ENCODE results near the gene ARFRP1. TPM values are rescaled to one million over a fixed set of nuclear protein-coding genes. Genes with fewer than 3 reads are reported as not detected.

The ARFRP1 gene
- total and polyA plus RNA-seq, 2 of the 13 experiments (the other 11 are each of a cell fraction or from before 2014, with no cell fraction given) = 32.0 to 51.1 TPM

DNA sequence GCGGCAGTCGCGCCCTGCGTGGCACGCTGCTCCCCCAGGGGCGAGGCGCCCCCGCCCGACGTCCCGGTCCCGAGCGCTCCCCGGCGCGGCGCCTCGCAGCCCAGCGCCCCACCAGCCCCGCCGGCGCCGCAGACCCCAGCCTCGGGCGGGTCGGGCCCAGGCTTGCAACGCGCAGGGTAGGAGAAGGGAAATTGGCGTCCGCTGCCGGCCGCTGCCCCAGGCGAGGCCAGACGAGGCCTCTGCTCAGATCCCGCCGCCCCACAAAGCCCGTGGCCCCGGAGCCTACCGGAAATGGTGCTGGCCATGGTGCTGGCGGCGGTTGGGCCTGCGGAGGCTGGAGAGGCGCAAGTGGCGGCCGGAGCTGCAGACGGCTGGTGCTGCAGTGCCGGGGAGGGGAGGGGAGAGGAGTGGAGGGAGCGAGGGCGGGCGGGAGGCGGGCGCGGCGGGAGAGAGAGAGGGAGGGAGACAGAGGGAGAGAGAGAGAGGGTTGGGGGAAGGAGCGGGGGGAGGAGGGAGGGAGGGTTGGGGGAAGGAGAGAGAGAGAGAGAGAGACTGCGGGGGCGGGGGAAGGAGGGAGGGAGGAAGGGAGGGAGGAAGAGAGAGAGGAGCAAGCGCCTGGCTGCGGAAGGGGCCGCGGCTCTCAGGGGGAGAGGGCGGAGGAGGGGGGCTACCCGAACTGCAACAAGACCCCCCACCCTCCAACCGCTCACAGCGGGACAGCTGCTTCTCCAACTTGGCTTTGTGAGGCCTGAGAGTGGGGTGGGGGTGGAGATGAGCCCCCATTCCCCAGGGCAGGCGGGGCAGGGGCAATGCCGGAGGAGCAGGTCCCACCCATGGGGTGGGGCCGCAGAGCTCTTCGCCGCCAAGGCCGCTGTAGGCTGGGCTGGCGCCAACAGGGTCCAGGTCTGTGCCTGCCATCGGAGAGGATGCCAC is 54.5 kb downstream of the ARFRP1 start, which contains the start of gene STMN3 (continued):
- TF ChIP-seq ZNF280B (CRISPR knock-in tag; IDR thresholded peaks at IDR 0.05; ENCODE audit: borderline replicate concordance) (peak; percentile 82), ZFP37 (CRISPR knock-in tag; IDR thresholded peaks at IDR 0.05; ENCODE audit: borderline replicate concordance) (peak; percentile 99), NFKBIZ (CRISPR knock-in tag; IDR thresholded peaks at IDR 0.05) (peak; percentile 98), ZNF275 (CRISPR knock-in tag; IDR thresholded peaks at IDR 0.05; ENCODE audit: borderline replicate concordance) (peak; percentile 97), RFXANK (CRISPR knock-in tag; IDR thresholded peaks at IDR 0.05) (peak; percentile 95; the same call in 1 of the 2 replicates), RCOR2 (CRISPR knock-in tag; IDR thresholded peaks at IDR 0.05) (peak; percentile 69; the same call in 1 of the 2 replicates), RXRB (CRISPR knock-in tag; IDR thresholded peaks at IDR 0.05; ENCODE audit: borderline replicate concordance) (peak; percentile 91), TCF12 (IDR thresholded peaks at IDR 0.05) (no peak), TCF12 (CRISPR knock-in tag; IDR thresholded peaks at IDR 0.05) (peak; percentile 88; the same call in 1 of the 2 replicates), SP2 (CRISPR knock-in tag; IDR thresholded peaks at IDR 0.05) (peak; percentile 55), HNF4A (CRISPR knock-in tag; IDR thresholded peaks at IDR 0.05) (no peak; the same call in 1 of the 2 replicates), LBX2 (CRISPR knock-in tag; IDR thresholded peaks at IDR 0.05; ENCODE audit: borderline replicate concordance) (peak; percentile 87; the same call in 1 of the 2 replicates), MXD3 (CRISPR knock-in tag; IDR thresholded peaks at IDR 0.05) (peak; percentile 99), CEBPG (CRISPR knock-in tag; IDR thresholded peaks at IDR 0.05) (peak; percentile 65), ZNF564 (CRISPR knock-in tag; IDR thresholded peaks at IDR 0.05) (peak; percentile 97), ZNF34 (CRISPR knock-in tag; IDR thresholded peaks at IDR 0.05; ENCODE audit: borderline replicate concordance) (peak; percentile 88; the same call in 1 of the 2 replicates), ZSCAN21 (CRISPR knock-in tag; IDR thresholded peaks at IDR 0.05; ENCODE audit: borderline replicate concordance) (peak; percentile 99), ZNF670 (CRISPR knock-in tag; IDR thresholded peaks at IDR 0.05; ENCODE audit: borderline replicate concordance) (peak; percentile 94; the same call in 1 of the 2 replicates)
- TF ChIP-seq, protein P1, sequence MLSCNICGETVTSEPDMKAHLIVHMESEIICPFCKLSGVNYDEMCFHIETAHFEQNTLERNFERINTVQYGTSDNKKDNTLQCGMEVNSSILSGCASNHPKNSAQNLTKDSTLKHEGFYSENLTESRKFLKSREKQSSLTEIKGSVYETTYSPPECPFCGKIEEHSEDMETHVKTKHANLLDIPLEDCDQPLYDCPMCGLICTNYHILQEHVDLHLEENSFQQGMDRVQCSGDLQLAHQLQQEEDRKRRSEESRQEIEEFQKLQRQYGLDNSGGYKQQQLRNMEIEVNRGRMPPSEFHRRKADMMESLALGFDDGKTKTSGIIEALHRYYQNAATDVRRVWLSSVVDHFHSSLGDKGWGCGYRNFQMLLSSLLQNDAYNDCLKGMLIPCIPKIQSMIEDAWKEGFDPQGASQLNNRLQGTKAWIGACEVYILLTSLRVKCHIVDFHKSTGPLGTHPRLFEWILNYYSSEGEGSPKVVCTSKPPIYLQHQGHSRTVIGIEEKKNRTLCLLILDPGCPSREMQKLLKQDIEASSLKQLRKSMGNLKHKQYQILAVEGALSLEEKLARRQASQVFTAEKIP (CRISPR knock-in tag; IDR thresholded peaks at IDR 0.05; ENCODE audit: borderline replicate concordance) = no peak
- TF ChIP-seq, protein P2, sequence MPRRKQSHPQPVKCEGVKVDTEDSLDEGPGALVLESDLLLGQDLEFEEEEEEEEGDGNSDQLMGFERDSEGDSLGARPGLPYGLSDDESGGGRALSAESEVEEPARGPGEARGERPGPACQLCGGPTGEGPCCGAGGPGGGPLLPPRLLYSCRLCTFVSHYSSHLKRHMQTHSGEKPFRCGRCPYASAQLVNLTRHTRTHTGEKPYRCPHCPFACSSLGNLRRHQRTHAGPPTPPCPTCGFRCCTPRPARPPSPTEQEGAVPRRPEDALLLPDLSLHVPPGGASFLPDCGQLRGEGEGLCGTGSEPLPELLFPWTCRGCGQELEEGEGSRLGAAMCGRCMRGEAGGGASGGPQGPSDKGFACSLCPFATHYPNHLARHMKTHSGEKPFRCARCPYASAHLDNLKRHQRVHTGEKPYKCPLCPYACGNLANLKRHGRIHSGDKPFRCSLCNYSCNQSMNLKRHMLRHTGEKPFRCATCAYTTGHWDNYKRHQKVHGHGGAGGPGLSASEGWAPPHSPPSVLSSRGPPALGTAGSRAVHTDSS (CRISPR knock-in tag; conservative IDR thresholded peaks at IDR 0.05) = no peak
